Measurements from ENCODE around the gene LHFPL4.

GRCh38 chr3:9450126-9450525 lies 103.5 kb downstream of the LHFPL4 start:
- no peak for TF ChIP-seq EZH2 (IDR thresholded peaks at IDR 0.05; ENCODE audit: insufficient read depth, poor library complexity, severe bottlenecking)
- no peak for TF ChIP-seq EZH2phosphoT487 (IDR thresholded peaks at IDR 0.05; ENCODE audit: insufficient read depth, low read depth)
